HFFc6 (cell line): Measurements from ENCODE around the gene IFI16. TPM values are rescaled to one million over a fixed set of nuclear protein-coding genes. Genes with fewer than 3 reads are reported as not detected.

Source experiments
- DNase-seq: peaks from one replicate; pipeline ENCODE4 v3.0.0-alpha.2; 2018
- H3K27ac Mint-ChIP-seq: 2 replicates; pipeline ENCODE4 v1.8.0; 2020; ENCODE audit warnings: mild to moderate bottlenecking, mixed read lengths
- H3K27me3 Mint-ChIP-seq: 2 replicates; pipeline ENCODE4 v1.8.0; 2021; ENCODE audit warnings: mild to moderate bottlenecking, moderate library complexity, mixed read lengths; ENCODE audit not compliant: insufficient read depth
- H3K36me3 Mint-ChIP-seq: 2 replicates; pipeline ENCODE4 v1.8.0; 2021; ENCODE audit warnings: low read depth, mixed read lengths
- H3K4me1 Mint-ChIP-seq: 2 replicates; pipeline ENCODE4 v1.8.0; 2020; ENCODE audit warnings: low read depth, mixed read lengths
- H3K4me3 Mint-ChIP-seq: 2 replicates; pipeline ENCODE4 v1.8.0; 2020; ENCODE audit warnings: mild to moderate bottlenecking, moderate library complexity, mixed read lengths
- H3K9me3 Mint-ChIP-seq: 2 replicates; pipeline ENCODE4 v1.8.0; 2020; ENCODE audit warnings: mild to moderate bottlenecking, mixed read lengths
- CTCF ChIP-seq: fragments of 200-600 bp; sonication (generic); IDR thresholded peaks from 2 replicates; pipeline ENCODE4 v1.5.0; 2021; ENCODE audit warnings: antibody characterized with exemption, mild to moderate bottlenecking
- total RNA-seq, 6 experiments: library from RNA; stranded (reverse); fragmentation: NEBNext Ultra II Directional; extraction: Animal tissue kit (Norgen Biotek cat#: 25700); gene quantifications; 2 replicates in 1 of 6; 3 replicates in 5 of 6; pipeline ENCODE4 v1.2.3, GENCODE V29; 2021

Gene IFI16
- total RNA-seq, 6 experiments from 2014 or later, result 50.5 to 70.7 (median 67.3) TPM

- Mint-ChIP-seq H3K4me1 (peaks cover 8% of the 10 kb centered on the region; the same call in 1 of the 2 replicates), H3K36me3 (no peaks in the 10 kb centered on the region), H3K9me3 (no peaks in the 10 kb centered on the region), H3K27me3 (peaks cover 5% of the 10 kb centered on the region), H3K4me3 (no peak overlapping the region), H3K27ac (no peak overlapping the region)
- no peak for TF ChIP-seq CTCF
- no peak for DNase-seq
Observed at GRCh38 chr1:159065106-159065505, 55.4 kb downstream of the IFI16 start.

GRCh38 chr1:159066108-159066507, 56.4 kb downstream of the IFI16 start:
- H3K36me3 Mint-ChIP-seq, result no peaks in the 10 kb centered on the region
- no peak overlapping the region for H3K4me3 Mint-ChIP-seq
- no peak for DNase-seq
- peaks cover 8% of the 10 kb centered on the region; the same call in 1 of the 2 replicates for H3K4me1 Mint-ChIP-seq
- no peak overlapping the region for H3K27ac Mint-ChIP-seq
- no peaks in the 10 kb centered on the region for H3K9me3 Mint-ChIP-seq
- peaks cover 5% of the 10 kb centered on the region for H3K27me3 Mint-ChIP-seq
- no peak for TF ChIP-seq CTCF

GRCh38 chr1:159067699-159068621, 58.3 kb downstream of the IFI16 start:
- no peak for DNase-seq
- Mint-ChIP-seq H3K27ac (no peak overlapping the region), H3K4me3 (no peak overlapping the region)

GRCh38 chr1:159068886-159069285, 59.2 kb downstream of the IFI16 start:
- DNase-seq, result peak; percentile 32
- H3K36me3 Mint-ChIP-seq, result no peaks in the 10 kb centered on the region
- no peak overlapping the region for H3K27ac Mint-ChIP-seq
- no peaks in the 10 kb centered on the region for H3K27me3 Mint-ChIP-seq
- no peak overlapping the region for H3K4me3 Mint-ChIP-seq
- H3K9me3 Mint-ChIP-seq, result no peaks in the 10 kb centered on the region
- H3K4me1 Mint-ChIP-seq, result peaks cover 8% of the 10 kb centered on the region; the same call in 1 of the 2 replicates
- no peak for TF ChIP-seq CTCF

More at GRCh38 chr1:159067699-159068621, 58.3 kb downstream of the IFI16 start:
- TF ChIP-seq CTCF, result no peak
- Mint-ChIP-seq H3K9me3 (no peaks in the 10 kb centered on the region), H3K27me3 (no peaks in the 10 kb centered on the region), H3K4me1 (peaks cover 8% of the 10 kb centered on the region; the same call in 1 of the 2 replicates), H3K36me3 (no peaks in the 10 kb centered on the region)

DNA sequence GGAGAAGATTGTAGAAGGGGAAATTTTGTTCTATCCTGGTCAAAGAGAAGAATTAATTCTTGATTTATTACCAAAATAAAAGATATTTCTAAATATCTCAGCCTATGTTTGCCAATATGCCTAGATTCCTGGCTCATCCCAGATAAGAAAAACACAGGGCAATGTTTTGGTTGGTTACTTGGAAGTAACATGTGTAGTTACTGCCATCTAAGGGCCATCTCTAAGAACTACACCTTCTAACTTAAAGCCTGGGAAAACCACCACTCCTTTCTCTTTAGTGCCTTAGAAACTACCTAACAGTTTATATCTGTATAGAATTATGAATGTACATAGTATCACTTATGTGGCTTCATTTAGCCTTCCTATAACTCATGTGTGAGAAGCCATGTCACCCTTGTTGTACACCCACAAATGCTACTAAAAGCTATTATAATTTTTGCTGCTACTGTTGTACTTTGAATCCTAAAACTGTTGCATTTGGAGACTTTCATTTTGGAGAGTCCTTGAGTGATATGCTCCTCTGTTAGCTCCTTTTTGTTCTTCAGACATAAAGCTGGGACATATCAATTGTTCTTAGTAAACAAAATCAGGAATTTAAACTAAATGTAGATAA, 62.4 kb downstream of the IFI16 start:
- peaks cover 2% of the 10 kb centered on the region for H3K27me3 Mint-ChIP-seq
- H3K4me3 Mint-ChIP-seq, result no peak overlapping the region
- H3K4me1 Mint-ChIP-seq, result peaks cover 17% of the 10 kb centered on the region
- H3K27ac Mint-ChIP-seq, result no peak overlapping the region
- peak; percentile 87 for TF ChIP-seq CTCF
- H3K36me3 Mint-ChIP-seq, result no peaks in the 10 kb centered on the region
- H3K9me3 Mint-ChIP-seq, result no peaks in the 10 kb centered on the region
- peak; percentile 69 for DNase-seq
